Middle frontal gyrus (tissue), 1 donor: ENCODE data around the gene SYCE3.

Source experiments
- DNase-seq: peaks from one replicate; pipeline ENCODE4 v3.0.0-alpha.2; 2015; ENCODE audit warnings: low spot score; ENCODE audit errors: extremely low spot score

Gene SYCE3

DNA sequence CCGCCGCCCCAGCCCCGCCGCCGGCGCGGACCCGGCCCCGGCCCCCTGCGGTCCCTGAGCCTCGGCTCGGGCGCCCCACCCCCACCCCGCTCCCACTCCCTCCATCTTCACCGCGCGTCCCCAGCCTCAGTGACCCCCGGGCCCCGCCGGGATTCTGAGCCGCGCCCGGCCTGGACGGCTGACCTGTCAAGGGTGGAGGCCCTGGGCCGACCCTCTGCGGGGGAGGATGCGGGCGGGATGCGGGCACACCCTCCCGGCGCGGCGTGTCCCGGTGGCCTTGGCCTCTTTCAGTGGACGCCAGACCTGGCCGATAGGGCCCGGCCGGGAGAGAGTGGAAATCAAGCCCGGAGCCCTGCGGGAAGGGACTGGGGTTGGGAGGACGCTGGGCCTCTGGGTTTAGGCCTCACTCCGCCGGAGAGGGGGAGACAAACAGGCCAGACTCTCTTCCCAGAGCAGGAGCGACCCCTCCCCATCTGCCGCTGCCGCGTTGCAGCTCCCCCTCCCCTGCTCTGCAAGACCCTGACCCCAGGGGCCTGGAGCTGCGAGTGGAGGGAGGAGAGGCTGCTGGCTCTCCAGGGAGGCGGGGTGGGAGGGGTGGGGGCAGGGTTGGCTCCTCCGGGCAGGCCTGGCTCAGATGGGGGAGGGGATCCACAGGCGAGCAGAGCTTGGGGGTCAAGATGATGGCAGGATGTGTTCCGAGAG is 38.4 kb upstream of the SYCE3 start:
- no peak for DNase-seq

DNA sequence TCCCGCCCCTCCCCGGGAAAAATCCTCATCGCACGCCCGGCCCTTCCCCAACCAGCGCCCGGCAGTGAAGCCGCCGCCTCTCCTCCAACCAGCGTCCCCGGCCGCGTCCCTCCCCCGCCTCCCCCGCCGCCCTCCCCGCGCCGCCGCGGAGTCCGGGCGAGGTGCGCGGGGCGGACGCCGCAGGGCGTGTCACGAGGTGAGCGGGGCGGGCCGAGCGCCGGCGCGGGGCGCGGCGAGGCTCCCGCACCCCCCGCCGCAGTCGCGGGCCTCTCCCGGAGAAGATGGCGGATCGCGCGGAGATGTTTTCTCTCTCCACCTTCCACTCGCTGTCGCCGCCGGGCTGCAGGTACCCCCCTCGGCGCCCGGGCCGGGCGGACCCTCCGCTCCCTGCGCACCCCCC is 37.8 kb upstream of the SYCE3 start, which contains the start of gene MAPK8IP2:
Gene MAPK8IP2, plus strand, starts transcription at position 256 of the 400 bp plus-strand sequence. Its CDS starts 26 bp downstream, at position 282.
- no peak for DNase-seq

- DNase-seq: no peak
These were observed 37.2 kb upstream of the SYCE3 start for GRCh38 chr22:50599816-50600455.

GRCh38 chr22:50597097-50597496 is 34.4 kb upstream of the SYCE3 start:
- no peak for DNase-seq

GRCh38 chr22:50595189-50595588 is 32.5 kb upstream of the SYCE3 start:
- DNase-seq: no peak

GRCh38 chr22:50587407-50587806 is 24.7 kb upstream of the SYCE3 start:
- no peak for DNase-seq

GRCh38 chr22:50586416-50586815 is 23.7 kb upstream of the SYCE3 start:
- DNase-seq: no peak

GRCh38 chr22:50585781-50586180 is 23.1 kb upstream of the SYCE3 start:
- no peak for DNase-seq

DNA sequence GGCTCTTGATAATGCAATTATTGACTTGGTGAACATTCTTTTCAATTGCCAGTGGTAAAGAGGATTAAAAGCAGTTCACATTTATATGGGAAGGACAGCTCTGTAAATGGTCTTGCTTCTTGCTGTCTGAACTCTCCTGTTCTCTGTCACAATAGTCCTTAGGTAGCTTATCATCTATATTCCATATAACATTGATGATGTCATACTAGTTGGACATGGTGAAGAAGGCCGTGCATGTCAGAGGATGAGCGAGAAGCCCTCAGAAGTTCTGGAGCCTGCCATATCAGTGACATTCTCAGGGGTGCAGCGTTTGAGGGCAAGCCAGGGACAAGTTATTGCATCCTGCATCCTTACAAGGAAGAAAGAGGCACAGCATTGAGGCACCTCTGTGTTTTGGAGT is 22.5 kb upstream of the SYCE3 start:
- no peak for DNase-seq

GRCh38 chr22:50584106-50585096 is 21.7 kb upstream of the SYCE3 start:
- no peak for DNase-seq

- DNase-seq: no peak
These were observed 20.7 kb upstream of the SYCE3 start for GRCh38 chr22:50583294-50583861.

GRCh38 chr22:50582493-50583293 is 20.0 kb upstream of the SYCE3 start, which contains the start of gene CHKB:
CHKB (minus strand) TSS chr22:50582849; CDS start chr22:50582781, 68 bp downstream.
- DNase-seq: peak; percentile 97

GRCh38 chr22:50581950-50582492 is 19.3 kb upstream of the SYCE3 start:
- DNase-seq: no peak

GRCh38 chr22:50581031-50581949 is 18.6 kb upstream of the SYCE3 start:
- DNase-seq: no peak

DNA sequence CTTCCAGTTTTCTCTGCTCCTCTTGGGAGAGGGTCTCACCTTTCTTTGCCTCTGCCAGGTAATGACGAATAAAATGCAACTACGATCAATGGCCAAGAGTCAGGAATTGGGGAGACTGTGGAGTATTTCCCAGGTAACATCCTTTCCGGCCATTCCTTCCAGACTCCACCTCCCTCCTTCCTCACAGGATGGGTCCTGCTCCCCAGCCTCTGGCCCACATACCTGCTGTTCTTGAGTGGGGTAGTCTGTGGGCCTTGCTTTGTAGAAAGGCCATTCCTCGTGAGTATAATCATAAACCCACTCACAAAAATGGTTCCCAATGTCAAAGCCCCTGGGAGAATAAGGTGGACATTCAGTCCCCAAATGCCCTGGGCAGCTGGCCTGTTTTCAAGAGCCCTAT is 17.0 kb upstream of the SYCE3 start:
- no peak for DNase-seq

DNA sequence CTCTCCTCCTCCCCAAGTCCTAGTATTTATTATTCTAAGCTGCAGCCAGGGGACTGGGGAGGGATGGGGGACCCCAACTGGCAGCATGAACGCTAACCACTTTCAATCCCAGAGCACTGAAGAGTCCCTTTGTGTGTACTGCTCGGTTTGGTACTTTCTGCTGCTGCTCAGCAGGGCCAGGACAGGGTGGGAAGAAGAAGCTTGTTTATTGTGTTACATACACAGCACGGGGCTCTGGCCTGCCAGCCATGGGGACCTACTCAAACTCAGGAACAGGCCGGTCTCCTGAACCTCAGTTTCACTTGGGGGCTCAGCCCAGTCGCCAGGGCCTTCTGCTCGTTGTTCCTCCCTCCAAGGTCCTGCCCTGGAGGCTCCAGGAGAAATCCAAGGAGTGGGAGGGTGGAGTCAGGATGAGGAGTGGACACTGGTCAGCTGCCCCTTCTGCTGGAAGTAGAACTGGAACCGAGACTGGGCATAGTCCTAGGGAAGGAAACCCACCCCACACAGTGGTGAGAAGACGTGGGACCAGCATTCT is 16.1 kb upstream of the SYCE3 start:
- DNase-seq: no peak

DNA sequence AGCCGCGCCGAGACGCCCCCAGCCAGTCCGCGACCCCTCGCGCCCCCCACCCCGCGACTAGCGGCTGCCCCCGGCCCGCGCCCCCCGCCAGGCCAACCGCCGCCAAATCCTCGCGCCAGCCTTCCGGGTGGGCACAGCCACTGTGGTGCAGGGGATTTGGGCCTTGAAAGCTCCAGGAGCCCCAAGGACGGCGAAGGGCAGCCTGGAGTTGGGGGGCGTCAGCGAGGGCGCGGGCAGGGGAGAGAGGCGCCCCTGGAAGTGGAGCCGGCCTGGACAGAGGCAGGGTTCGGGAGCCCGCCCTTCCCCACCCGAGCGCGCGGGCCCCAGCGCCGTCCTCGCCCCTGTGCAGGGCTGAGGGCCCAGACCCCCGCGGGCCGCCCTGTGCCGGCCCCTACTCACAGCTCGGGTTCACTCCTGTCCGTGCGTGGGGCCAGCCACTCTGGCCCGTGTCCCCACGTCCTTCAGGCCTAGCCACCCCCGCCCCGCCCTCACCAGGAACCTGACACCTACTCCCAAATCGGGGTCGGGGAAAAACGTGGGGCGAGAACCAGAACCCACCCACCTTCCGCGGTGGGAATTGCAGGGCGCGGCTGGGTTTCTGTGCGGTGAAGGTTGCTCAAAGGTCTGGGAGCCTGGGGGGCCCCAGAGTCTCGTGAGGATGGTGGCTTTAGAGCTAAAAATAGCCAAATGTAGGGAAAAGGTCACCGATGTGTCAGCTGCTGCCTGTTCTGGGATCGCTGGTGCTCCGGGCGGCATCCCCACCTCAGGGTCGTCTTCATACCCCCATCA is 15.5 kb upstream of the SYCE3 start, which contains the start of gene CPT1B:
Gene CPT1B, minus strand, starts transcription at position 441 of the 789 bp plus-strand sequence. CDS start 512 bp downstream, outside the sequence.
- DNase-seq: no peak

- DNase-seq: no peak
These were observed 14.9 kb upstream of the SYCE3 start for GRCh38 chr22:50577697-50577986.
